Endothelial cell of umbilical vein (primary cell): ENCODE measurements around the gene MBTPS1. TPM values are rescaled to one million over a fixed set of nuclear protein-coding genes. Genes with fewer than 3 reads are reported as not detected.

Experiments used
- BruUV-seq: library from RNA; stranded (reverse); fragments of 400-500 nt; replicated peaks from 2 replicates; lab custom pipeline; 2021; lab: Mats Ljungman, UMichigan
- CTCF ChIA-PET: fragments of 300-600, 350-600 bp; sonication (Branson Sonifier 250); formaldehyde crosslinking; loops from one replicate; lab custom pipeline; 2021; ENCODE audit warnings: antibody characterized with exemption, inconsistent platforms; lab: Charles Lee
- POLR2A ChIA-PET: fragments of 300-600, 350-600 bp; sonication (Branson Sonifier 250); formaldehyde crosslinking; loops from one replicate; lab custom pipeline; 2021; ENCODE audit warnings: antibody characterized with exemption, inconsistent platforms; lab: Charles Lee
- DNase-seq: peaks from one replicate; pipeline ENCODE4 v3.0.0-alpha.2; 2011; ENCODE audit warnings: low read depth, low spot score
- FAIRE-seq: peaks from 2 replicates; lab custom pipeline; 2011; peaks lifted over from hg19 to GRCh38; lab: Jason Lieb, UNC
- H2AFZ ChIP-seq: 2 replicates; pipeline ENCODE4 v1.6.0; 2012; ENCODE audit warnings: low read depth, low read length, control low read depth, inconsistent platforms
- H3K27ac ChIP-seq: 2 replicates; pipeline ENCODE4 v1.5.1; 2011; ENCODE audit warnings: low read depth, mild to moderate bottlenecking, control low read depth, low read length, moderate library complexity; ENCODE audit not compliant: insufficient read depth
- H3K27me3 ChIP-seq, 2 experiments: 2 replicates each; pipeline versions ENCODE4 v1.6.0 to v1.6.1; 2011; ENCODE audit warnings: low read length in 2 of 2, mixed read lengths in 1 of 2; ENCODE audit not compliant: control insufficient read depth in 2 of 2, insufficient read depth in 2 of 2
- H3K36me3 ChIP-seq, 2 experiments: 2 replicates in 1 of 2; 3 replicates in 1 of 2; pipeline ENCODE4 v1.5.1; 2011; ENCODE audit warnings: low read length in 2 of 2, mild to moderate bottlenecking in 1 of 2, moderate library complexity in 1 of 2; ENCODE audit not compliant: control insufficient read depth in 2 of 2, insufficient read depth in 2 of 2; ENCODE audit errors: extremely low read depth in 1 of 2
- H3K4me1 ChIP-seq: 3 replicates; pipeline ENCODE4 v1.5.1; 2011; ENCODE audit warnings: mild to moderate bottlenecking, low read length; ENCODE audit not compliant: control insufficient read depth, insufficient read depth; ENCODE audit errors: extremely low read depth
- H3K4me2 ChIP-seq: 2 replicates; pipeline ENCODE4 v1.6.1; 2011; ENCODE audit warnings: low read length, control low read depth, mixed read lengths; ENCODE audit not compliant: insufficient read depth
- H3K4me3 ChIP-seq, 3 experiments: fragments of 200-600 bp in 1 of 3; sonication (generic), shearing (Covaris generic) in 1 of 3; replicated peaks in 1 of 3; 2 replicates each; pipeline ENCODE4 v1.5.1; 2011 to 2016; ENCODE audit warnings: control low read depth in 3 of 3, low read length in 3 of 3, mild to moderate bottlenecking in 2 of 3, inconsistent platforms in 1 of 3, low read depth in 1 of 3, moderate library complexity in 1 of 3; ENCODE audit not compliant: insufficient read depth in 1 of 3
- H3K79me2 ChIP-seq: 2 replicates; pipeline ENCODE4 v1.6.0; 2012; ENCODE audit warnings: low read length, inconsistent platforms; ENCODE audit not compliant: control insufficient read depth, insufficient read depth
- H3K9ac ChIP-seq: replicated peaks from 2 replicates; pipeline ENCODE3; 2011; ENCODE audit warnings: low read length, control low read depth; ENCODE audit not compliant: insufficient read depth; ENCODE audit errors: extremely low read depth
- H3K9me1 ChIP-seq: replicated peaks from 3 replicates; pipeline ENCODE4 v1.6.0; 2011; ENCODE audit warnings: mild to moderate bottlenecking, low read length; ENCODE audit not compliant: control insufficient read depth, insufficient read depth; ENCODE audit errors: extremely low read depth
- H3K9me3 ChIP-seq: replicated peaks from 2 replicates; pipeline ENCODE4 v1.5.1; 2012; ENCODE audit warnings: low read length, inconsistent platforms; ENCODE audit not compliant: control insufficient read depth, insufficient read depth
- H4K20me1 ChIP-seq: replicated peaks from 2 replicates; pipeline ENCODE3; 2011; ENCODE audit warnings: mild to moderate bottlenecking, low read length; ENCODE audit not compliant: control insufficient read depth, insufficient read depth; ENCODE audit errors: extremely low read depth
- EZH2 ChIP-seq: IDR thresholded peaks from 2 replicates; pipeline ENCODE4 v1.6.1; 2012; ENCODE audit warnings: borderline replicate concordance, low read depth, mild to moderate bottlenecking, moderate library complexity, low read length, inconsistent platforms; ENCODE audit not compliant: severe bottlenecking
- FOS ChIP-seq: IDR thresholded peaks from 2 replicates; pipeline ENCODE4 v1.6.1; 2011; ENCODE audit warnings: mild to moderate bottlenecking, low read length, moderate library complexity, borderline replicate concordance; ENCODE audit not compliant: insufficient read depth
- GATA2 ChIP-seq: IDR thresholded peaks from 2 replicates; pipeline ENCODE4 v1.7.0; 2011; ENCODE audit warnings: low read depth, mild to moderate bottlenecking, moderate library complexity, mixed read lengths, low read length; ENCODE audit not compliant: insufficient read length, insufficient read depth
- JUN ChIP-seq: IDR thresholded peaks from 2 replicates; pipeline ENCODE4 v1.6.1; 2011; ENCODE audit warnings: borderline replicate concordance, low read depth; ENCODE audit not compliant: insufficient read length, insufficient read depth
- MYC ChIP-seq: IDR thresholded peaks from one replicate; pipeline ENCODE4 v1.6.1; 2011; ENCODE audit warnings: mild to moderate bottlenecking, low read depth, low read length
- POLR2A ChIP-seq: IDR thresholded peaks from 2 replicates; pipeline ENCODE4 v1.6.1; 2012; ENCODE audit warnings: low read depth, mild to moderate bottlenecking, control low read depth, low read length
- POLR2AphosphoS5 ChIP-seq: IDR thresholded peaks from 2 replicates; pipeline ENCODE4 v1.6.1; 2012; ENCODE audit warnings: low read depth, mild to moderate bottlenecking, control low read depth, low read length, moderate library complexity; ENCODE audit not compliant: insufficient read depth
- dilution Hi-C: fragments of 300-500 bp; cut with MboI; formaldehyde crosslinking; loops from one replicate; pipeline ENCODE4 v1.15.0; 2019; ENCODE audit warnings: low sequenced_read_pairs; ENCODE audit not compliant: extremely low pct_ligation_motif_present
- intact Hi-C: fragments of 100-400 bp; cut with micrococcal nuclease; formaldehyde crosslinking; loops from one replicate; pipeline ENCODE4 v1.10.0; 2022
- polyA plus RNA-seq, 4 experiments: library from polyadenylated mRNA; depleted of rRNA in 3 of 4; stranded (reverse) in 3 of 4; unstranded in 1 of 4; fragments of >200 nt; gene quantifications; 2 replicates each; pipeline versions ENCODE4 v1.2.1 to v1.2.3, GENCODE V29; 2011 to 2012; ENCODE audit warnings: missing spikeins in 1 of 4
- total RNA-seq: library from RNA; stranded (reverse); gene quantifications from 2 replicates; pipeline ENCODE4 v1.2.3, GENCODE V29; 2021
- TF ChIP-seq, protein P1 (sequence below), 2 donors: IDR thresholded peaks; 1 replicate in 1 of 2; 2 replicates in 1 of 2; pipeline ENCODE4 v1.5.1; 2011; ENCODE audit warnings: low read length in 2 of 2, mild to moderate bottlenecking in 2 of 2, moderate library complexity in 2 of 2, control low read depth in 1 of 2, inconsistent platforms in 1 of 2, low read depth in 1 of 2; ENCODE audit not compliant: insufficient read depth in 1 of 2; ENCODE audit errors: extremely low read depth in 1 of 2
- TF ChIP-seq, protein P2 (sequence below): IDR thresholded peaks from 2 replicates; pipeline ENCODE4 v1.6.1; 2011; ENCODE audit not compliant: insufficient read depth, insufficient read length

Gene MBTPS1
- total and polyA plus RNA-seq, 2 donors (not counting 3 experiments of a cell fraction or from before 2014, with no cell fraction given) = 82.3 to 99.6 TPM

DNA sequence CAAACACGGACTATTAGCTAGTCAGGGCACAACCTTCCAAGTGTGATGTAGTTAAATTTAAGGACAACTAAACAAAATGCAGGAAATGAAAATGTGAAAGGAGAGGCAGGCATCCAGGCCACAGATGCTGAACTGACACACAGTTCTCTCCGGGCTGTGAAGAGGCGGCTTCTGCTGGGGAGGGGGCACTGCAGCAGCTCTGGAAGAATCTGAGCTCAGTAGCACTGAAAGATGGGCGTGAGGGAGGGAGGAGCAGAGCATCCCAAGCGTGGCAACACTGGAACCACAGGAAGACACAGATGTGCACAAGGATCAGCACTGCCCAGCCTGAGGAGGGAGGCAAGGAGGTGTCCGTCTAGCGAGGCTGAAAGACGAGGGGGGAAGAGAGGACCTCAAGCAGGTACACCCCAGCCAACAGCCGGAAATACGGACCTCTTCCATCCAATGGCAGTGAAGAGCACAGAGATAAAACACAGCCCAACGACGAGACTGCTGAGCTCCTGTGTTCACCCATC, 11.4 kb downstream of the MBTPS1 start:
- no peak overlapping the region for H3K4me2 ChIP-seq
- peaks cover 66% of the 10 kb centered on the region for H3K79me2 ChIP-seq
- DNase-seq = no peak
- BruUV-seq = no TSS peak
- H4K20me1 ChIP-seq = peaks cover 6% of the 10 kb centered on the region
- H3K27me3 ChIP-seq = no peaks in the 10 kb centered on the region
- no peak overlapping the region for H2AFZ ChIP-seq
- no peak for TF ChIP-seq FOS
- TF ChIP-seq MYC = no peak
- no peak for TF ChIP-seq POLR2A
- no peak for TF ChIP-seq EZH2
- TF ChIP-seq, protein P1, sequence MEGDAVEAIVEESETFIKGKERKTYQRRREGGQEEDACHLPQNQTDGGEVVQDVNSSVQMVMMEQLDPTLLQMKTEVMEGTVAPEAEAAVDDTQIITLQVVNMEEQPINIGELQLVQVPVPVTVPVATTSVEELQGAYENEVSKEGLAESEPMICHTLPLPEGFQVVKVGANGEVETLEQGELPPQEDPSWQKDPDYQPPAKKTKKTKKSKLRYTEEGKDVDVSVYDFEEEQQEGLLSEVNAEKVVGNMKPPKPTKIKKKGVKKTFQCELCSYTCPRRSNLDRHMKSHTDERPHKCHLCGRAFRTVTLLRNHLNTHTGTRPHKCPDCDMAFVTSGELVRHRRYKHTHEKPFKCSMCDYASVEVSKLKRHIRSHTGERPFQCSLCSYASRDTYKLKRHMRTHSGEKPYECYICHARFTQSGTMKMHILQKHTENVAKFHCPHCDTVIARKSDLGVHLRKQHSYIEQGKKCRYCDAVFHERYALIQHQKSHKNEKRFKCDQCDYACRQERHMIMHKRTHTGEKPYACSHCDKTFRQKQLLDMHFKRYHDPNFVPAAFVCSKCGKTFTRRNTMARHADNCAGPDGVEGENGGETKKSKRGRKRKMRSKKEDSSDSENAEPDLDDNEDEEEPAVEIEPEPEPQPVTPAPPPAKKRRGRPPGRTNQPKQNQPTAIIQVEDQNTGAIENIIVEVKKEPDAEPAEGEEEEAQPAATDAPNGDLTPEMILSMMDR (IDR thresholded peaks at IDR 0.05; ENCODE audit: extremely low read depth in 1 of 2, insufficient read depth in 1 of 2, low read depth in 1 of 2, low read length in 2 of 2) = no peak
- TF ChIP-seq JUN = no peak
- no peak for TF ChIP-seq GATA2
- TF ChIP-seq POLR2AphosphoS5 = no peak
- TF ChIP-seq, protein P2, sequence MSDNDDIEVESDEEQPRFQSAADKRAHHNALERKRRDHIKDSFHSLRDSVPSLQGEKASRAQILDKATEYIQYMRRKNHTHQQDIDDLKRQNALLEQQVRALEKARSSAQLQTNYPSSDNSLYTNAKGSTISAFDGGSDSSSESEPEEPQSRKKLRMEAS = no peak
- no peak for FAIRE-seq
- no peaks in the 10 kb centered on the region for H3K4me1 ChIP-seq
- no peaks in the 10 kb centered on the region for H3K9me3 ChIP-seq
- H3K27ac ChIP-seq = no peak overlapping the region
- H3K9me1 ChIP-seq = no peaks in the 10 kb centered on the region
- peaks cover 3 to 14% of the 10 kb centered on the region in 2 experiments for H3K36me3 ChIP-seq
- intact Hi-C loops = no loop called here
- ChIA-PET CTCF (interaction anchor here (1.3 to 1.9 kb wide), 3 partner anchors 11 to 68 kb away, joined by 3 to 8 read pairs (median 4); partner anchors contain the start of gene MBTPS1), POLR2A (no interaction called here)
- no peak overlapping the region for H3K9ac ChIP-seq
- dilution Hi-C loops = no loop called here
- H3K4me3 ChIP-seq = no peak overlapping the region
